Caco-2 (cell line): ENCODE data around the gene B4GALNT4. TPM values are rescaled to one million over a fixed set of nuclear protein-coding genes. Genes with fewer than 3 reads are reported as not detected.
A peak's percentile ranks its signal among the peaks of the same experiment; 100 is the strongest.

Experiments used
- BruUV-seq: library from RNA; stranded (reverse); fragments of 400-500 nt; replicated peaks from 2 replicates; lab custom pipeline; 2021; lab: Mats Ljungman, UMichigan
- CTCF ChIA-PET: fragments of 300-600 bp; sonication (Branson Sonifier 250); formaldehyde crosslinking; loops from one replicate; lab custom pipeline; 2022; ENCODE audit warnings: antibody characterized with exemption; lab: Charles Lee
- POLR2A ChIA-PET: fragments of 300-600 bp; sonication (Branson Sonifier 250); formaldehyde crosslinking; loops from one replicate; lab custom pipeline; 2022; ENCODE audit warnings: antibody characterized with exemption; lab: Charles Lee
- DNase-seq, 2 experiments: peaks; one replicate each; pipeline versions ENCODE4 v3.0.0 to v3.0.0-alpha.2; 2020 to 2022
- H3K27me3 ChIP-seq: replicated peaks from 2 replicates; pipeline ENCODE4 v1.6.0; 2011; ENCODE audit warnings: low read length; ENCODE audit not compliant: control insufficient read depth, insufficient read depth
- H3K36me3 ChIP-seq: 2 replicates; pipeline ENCODE4 v1.5.1; 2011; ENCODE audit warnings: low read length; ENCODE audit not compliant: control insufficient read depth, insufficient read depth
- H3K4me1 ChIP-seq: fragments of 250-450 bp; sonication (Bioruptor Pico); 2 replicates; pipeline ENCODE4 v1.5.1; 2020; ENCODE audit warnings: mild to moderate bottlenecking
- H3K4me3 ChIP-seq: 2 replicates; pipeline ENCODE4 v1.5.1; 2011; ENCODE audit warnings: low read depth, mild to moderate bottlenecking, control low read depth, low read length
- H3K9me3 ChIP-seq: fragments of 250-450 bp; sonication (Bioruptor Pico); 2 replicates; pipeline ENCODE4 v1.5.1; 2020; ENCODE audit warnings: mild to moderate bottlenecking, moderate library complexity
- H3K27ac Mint-ChIP-seq: one replicate; pipeline ENCODE4 v1.8.0; 2022; ENCODE audit warnings: mixed read lengths; ENCODE audit not compliant: unreplicated experiment
- H3K27me3 Mint-ChIP-seq: one replicate; pipeline ENCODE4 v1.8.0; 2022; ENCODE audit warnings: mixed read lengths; ENCODE audit not compliant: insufficient read depth, unreplicated experiment
- H3K36me3 Mint-ChIP-seq: one replicate; pipeline ENCODE4 v1.8.0; 2022; ENCODE audit warnings: mild to moderate bottlenecking, mixed read lengths; ENCODE audit not compliant: insufficient read depth, unreplicated experiment
- H3K4me1 Mint-ChIP-seq: one replicate; pipeline ENCODE4 v1.8.0; 2022; ENCODE audit warnings: low read depth, mixed read lengths; ENCODE audit not compliant: unreplicated experiment
- H3K4me3 Mint-ChIP-seq: one replicate; pipeline ENCODE4 v1.8.0; 2022; ENCODE audit warnings: mild to moderate bottlenecking, moderate library complexity, mixed read lengths; ENCODE audit not compliant: unreplicated experiment
- H3K9me3 Mint-ChIP-seq: one replicate; pipeline ENCODE4 v1.8.0; 2022; ENCODE audit warnings: mixed read lengths; ENCODE audit not compliant: unreplicated experiment
- intact Hi-C: fragments of 100-400 bp; cut with micrococcal nuclease; formaldehyde crosslinking; loops from one replicate; pipeline ENCODE4 v1.10.0; 2022; ENCODE audit not compliant: unreplicated experiment
- total RNA-seq: library from RNA; stranded (reverse); gene quantifications from 2 replicates; pipeline ENCODE4 v1.2.3, GENCODE V29; 2022
- TF ChIP-seq, protein P1 (sequence below), 2 experiments: fragments of 200-600 bp in 1 of 2; IDR thresholded peaks; 1 replicate in 1 of 2; 2 replicates in 1 of 2; pipeline versions ENCODE4 v1.5.1 to v1.8.0; 2011 to 2022; ENCODE audit warnings: antibody characterized with exemption in 1 of 2, control low read depth in 1 of 2, inconsistent platforms in 1 of 2, low read depth in 1 of 2, low read length in 1 of 2, mild to moderate bottlenecking in 1 of 2, moderate library complexity in 1 of 2; ENCODE audit not compliant: insufficient read depth in 1 of 2, severe bottlenecking in 1 of 2, unreplicated experiment in 1 of 2

Gene B4GALNT4
- total RNA-seq, 1 experiment from 2014 or later: 35.6 TPM

GRCh38 chr11:390175-390574 lies 20.9 kb downstream of the B4GALNT4 start:
- H3K27ac Mint-ChIP-seq: no peak overlapping the region
- CTCF ChIA-PET: no interaction called here

DNA sequence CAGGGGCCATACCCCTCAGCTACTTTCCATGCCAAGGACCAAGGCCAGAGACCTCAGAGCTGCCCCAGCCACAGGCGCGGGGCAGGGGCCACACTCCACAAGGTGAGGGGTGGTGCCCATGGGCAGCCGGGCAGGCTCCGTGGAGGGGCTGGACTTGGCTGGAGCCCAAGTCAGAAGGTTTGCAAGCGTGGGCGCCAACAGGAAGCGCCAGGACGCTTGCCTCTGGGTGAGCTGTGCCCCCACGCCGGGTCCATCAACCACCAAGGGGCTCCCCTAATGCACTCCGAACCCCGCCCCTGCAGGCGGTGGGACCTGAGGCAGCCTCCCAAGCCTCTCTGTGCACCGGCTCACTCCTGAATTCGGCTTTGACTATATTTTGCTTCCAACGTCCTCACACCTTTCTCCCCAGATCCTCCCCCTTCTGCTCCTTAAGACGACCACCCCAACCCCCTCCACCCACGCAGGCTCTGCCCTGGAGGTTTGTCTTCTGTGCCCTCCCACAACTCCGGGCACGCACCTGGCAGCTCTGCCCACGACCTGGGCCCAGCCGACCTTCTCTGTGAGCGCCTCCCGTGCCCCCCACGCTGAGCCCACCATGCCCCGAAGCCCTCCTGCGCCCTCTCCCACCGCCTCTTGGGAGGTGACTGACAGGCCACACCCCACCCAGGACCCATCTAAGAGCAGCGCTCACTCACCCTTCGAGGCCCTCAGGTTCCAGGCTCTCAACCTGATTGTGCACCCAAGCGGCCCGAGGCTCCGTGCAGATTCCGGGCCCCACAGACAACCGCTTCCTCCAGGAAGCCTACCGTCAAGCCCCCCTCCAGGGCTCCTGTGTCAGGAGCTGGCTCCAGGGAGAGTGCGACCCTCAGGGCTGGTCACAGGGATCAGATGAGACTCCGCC lies 22.1 kb downstream of the B4GALNT4 start:
- intact Hi-C loops: loop anchor here (2.0 to 10.0 kb wide), 2 partner anchors 23 to 53 kb away; partner anchors contain the start of genes ANO9 and B4GALNT4
- no peaks in the 10 kb centered on the region for H3K27me3 Mint-ChIP-seq
- POLR2A ChIA-PET: no interaction called here
- peaks cover 14% of the 10 kb centered on the region for H3K9me3 Mint-ChIP-seq
- peaks cover 8% of the 10 kb centered on the region for H3K4me1 Mint-ChIP-seq
- TF ChIP-seq, protein P1, sequence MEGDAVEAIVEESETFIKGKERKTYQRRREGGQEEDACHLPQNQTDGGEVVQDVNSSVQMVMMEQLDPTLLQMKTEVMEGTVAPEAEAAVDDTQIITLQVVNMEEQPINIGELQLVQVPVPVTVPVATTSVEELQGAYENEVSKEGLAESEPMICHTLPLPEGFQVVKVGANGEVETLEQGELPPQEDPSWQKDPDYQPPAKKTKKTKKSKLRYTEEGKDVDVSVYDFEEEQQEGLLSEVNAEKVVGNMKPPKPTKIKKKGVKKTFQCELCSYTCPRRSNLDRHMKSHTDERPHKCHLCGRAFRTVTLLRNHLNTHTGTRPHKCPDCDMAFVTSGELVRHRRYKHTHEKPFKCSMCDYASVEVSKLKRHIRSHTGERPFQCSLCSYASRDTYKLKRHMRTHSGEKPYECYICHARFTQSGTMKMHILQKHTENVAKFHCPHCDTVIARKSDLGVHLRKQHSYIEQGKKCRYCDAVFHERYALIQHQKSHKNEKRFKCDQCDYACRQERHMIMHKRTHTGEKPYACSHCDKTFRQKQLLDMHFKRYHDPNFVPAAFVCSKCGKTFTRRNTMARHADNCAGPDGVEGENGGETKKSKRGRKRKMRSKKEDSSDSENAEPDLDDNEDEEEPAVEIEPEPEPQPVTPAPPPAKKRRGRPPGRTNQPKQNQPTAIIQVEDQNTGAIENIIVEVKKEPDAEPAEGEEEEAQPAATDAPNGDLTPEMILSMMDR (IDR thresholded peaks at IDR 0.05; ENCODE audit: insufficient read depth in 1 of 2, low read depth in 1 of 2, low read length in 1 of 2, severe bottlenecking in 1 of 2, unreplicated experiment in 1 of 2): no peak
- no peak overlapping the region for H3K27ac Mint-ChIP-seq
- CTCF ChIA-PET: interaction anchor here (0.7 kb wide), 1 partner anchor 82 kb away, joined by 3 read pairs; no protein-coding TSS in a partner anchor
- peaks cover 28% of the 10 kb centered on the region for H3K4me1 ChIP-seq
- no TSS peak for BruUV-seq
- no peak overlapping the region for H3K4me3 ChIP-seq
- no peak overlapping the region for H3K4me3 Mint-ChIP-seq
- peaks cover 2% of the 10 kb centered on the region; the same call in 1 of the 2 replicates for H3K9me3 ChIP-seq
- no peak for DNase-seq
- no peaks in the 10 kb centered on the region for H3K36me3 ChIP-seq
- H3K36me3 Mint-ChIP-seq: peaks cover 7% of the 10 kb centered on the region
- no peaks in the 10 kb centered on the region for H3K27me3 ChIP-seq

More at GRCh38 chr11:390175-390574, 20.9 kb downstream of the B4GALNT4 start:
- H3K27me3 Mint-ChIP-seq: no peaks in the 10 kb centered on the region
- TF ChIP-seq, protein P1 (IDR thresholded peaks at IDR 0.05; ENCODE audit: insufficient read depth in 1 of 2, low read depth in 1 of 2, low read length in 1 of 2, severe bottlenecking in 1 of 2, unreplicated experiment in 1 of 2): peak; percentile 10 to 13
- POLR2A ChIA-PET: no interaction called here
- Histone ChIP-seq H3K36me3 (no peaks in the 10 kb centered on the region), H3K27me3 (no peaks in the 10 kb centered on the region), H3K9me3 (peaks cover 9% of the 10 kb centered on the region), H3K4me3 (no peak overlapping the region), H3K4me1 (peaks cover 23% of the 10 kb centered on the region)
- intact Hi-C loops: loop anchor here (10.0 kb wide), 1 partner anchor 55 kb away; the partner anchor contains the start of gene ANO9
- H3K4me3 Mint-ChIP-seq: no peak overlapping the region
- no peaks in the 10 kb centered on the region for H3K4me1 Mint-ChIP-seq
- no TSS peak for BruUV-seq
- no peak for DNase-seq
- peaks cover 7% of the 10 kb centered on the region for H3K36me3 Mint-ChIP-seq
- H3K9me3 Mint-ChIP-seq: peaks cover 14% of the 10 kb centered on the region

GRCh38 chr11:392102-392777 lies 22.9 kb downstream of the B4GALNT4 start:
- ChIA-PET POLR2A (no interaction called here), CTCF (interaction anchor here (1.2 to 2.1 kb wide), 2 partner anchors 24 to 185 kb away, joined by 5 to 8 read pairs; partner anchors contain the start of genes BET1L and RIC8A)
- Histone ChIP-seq H3K36me3 (no peaks in the 10 kb centered on the region; the same call in 1 of the 2 replicates), H3K27me3 (no peaks in the 10 kb centered on the region), H3K4me1 (peaks cover 28% of the 10 kb centered on the region), H3K9me3 (no peaks in the 10 kb centered on the region), H3K4me3 (no peak overlapping the region)
- Mint-ChIP-seq H3K36me3 (peaks cover 7% of the 10 kb centered on the region), H3K4me1 (peaks cover 8% of the 10 kb centered on the region), H3K27ac (no peak overlapping the region), H3K4me3 (no peak overlapping the region), H3K27me3 (no peaks in the 10 kb centered on the region), H3K9me3 (peaks cover 8% of the 10 kb centered on the region)
- intact Hi-C loops: loop anchor here (2.0 to 10.0 kb wide), 2 partner anchors 23 to 53 kb away; partner anchors contain the start of genes ANO9 and B4GALNT4
- TF ChIP-seq, protein P1 (IDR thresholded peaks at IDR 0.05; ENCODE audit: insufficient read depth in 1 of 2, low read depth in 1 of 2, low read length in 1 of 2, severe bottlenecking in 1 of 2, unreplicated experiment in 1 of 2): no peak
- no TSS peak for BruUV-seq
- no peak for DNase-seq
